ENCODE data around the gene HYDIN.

HYDIN gene

GRCh38 chr16:71230122-71230845, at the start of gene HYDIN:
HYDIN (minus strand) TSS chr16:71230722; CDS start chr16:71186895, 43,827 bp downstream.
- no peak for DNase-seq

GRCh38 chr16:71276589-71277334, 46.2 kb upstream of the HYDIN start:
- DNase-seq = no peak

- DNase-seq = no peak
These were observed 42.9 kb upstream of the HYDIN start for GRCh38 chr16:71273384-71273783.

GRCh38 chr16:71264299-71264698, 33.8 kb upstream of the HYDIN start:
- no peak for DNase-seq

GRCh38 chr16:71263582-71263981, 33.1 kb upstream of the HYDIN start:
- no peak for DNase-seq

GRCh38 chr16:71262391-71262790, 31.9 kb upstream of the HYDIN start:
- no peak for DNase-seq

- DNase-seq = no peak
These were observed 30.5 kb upstream of the HYDIN start for GRCh38 chr16:71260995-71261394.

GRCh38 chr16:71259086-71259485, 28.6 kb upstream of the HYDIN start:
- no peak for DNase-seq

GRCh38 chr16:71258372-71258771, 27.9 kb upstream of the HYDIN start:
- DNase-seq = no peak

- DNase-seq = no peak
These were observed 27.2 kb upstream of the HYDIN start for GRCh38 chr16:71257768-71258167.

GRCh38 chr16:71255721-71256120, 25.2 kb upstream of the HYDIN start:
- DNase-seq = no peak

GRCh38 chr16:71254832-71255525, 24.5 kb upstream of the HYDIN start:
- DNase-seq = no peak

- DNase-seq = no peak
These were observed 20.1 kb upstream of the HYDIN start for GRCh38 chr16:71250461-71251235.

GRCh38 chr16:71249399-71249798, 18.9 kb upstream of the HYDIN start:
- no peak for DNase-seq

- no peak for DNase-seq
These were observed 17.0 kb upstream of the HYDIN start for GRCh38 chr16:71247478-71247877.

- no peak for DNase-seq
These were observed 15.8 kb upstream of the HYDIN start for GRCh38 chr16:71246309-71246708.

- no peak for DNase-seq
These were observed 14.0 kb upstream of the HYDIN start for GRCh38 chr16:71244521-71244920.

GRCh38 chr16:71242601-71243000, 12.1 kb upstream of the HYDIN start:
- no peak for DNase-seq

GRCh38 chr16:71242036-71242435, 11.5 kb upstream of the HYDIN start:
- no peak for DNase-seq

- DNase-seq = no peak
These were observed 1.2 kb downstream of the HYDIN start for GRCh38 chr16:71229344-71229743.

- DNase-seq = no peak
These were observed 4.0 kb downstream of the HYDIN start for GRCh38 chr16:71226229-71227141.

- no peak for DNase-seq
These were observed 5.4 kb downstream of the HYDIN start for GRCh38 chr16:71225145-71225544.

Data from GOT3 (cell line).